ENCODE results near the gene GABRG3. TPM values are rescaled to one million over a fixed set of nuclear protein-coding genes. Genes with fewer than 3 reads are reported as not detected.

Gene GABRG3
- total and polyA plus RNA-seq, 9 of the 15 experiments (the other 6 are each of a cell fraction or from before 2014, with no cell fraction given) = 4.0 to 15.1 (median 11.2) TPM

- ATAC-seq (no peak), DNase-seq (ENCODE audit: extremely low read depth in 1 of 4, low spot score in 3 of 4) (no peak), FAIRE-seq (no peak)
- H3K4me3 ChIP-seq = no peak overlapping the region
- H3K4me1 ChIP-seq (replicated peaks in 1 of 2; ENCODE audit: control insufficient read depth in 2 of 2, insufficient read depth in 2 of 2, low read length in 2 of 2) = 0 out of 5 replicates have a peak, but pooled peaks cover 0 to 4% of the 10 kb centered on the region in 2 experiments
- intact Hi-C loops (cut with micrococcal nuclease) = no loop called here
- H4K20me1 ChIP-seq (replicated peaks; ENCODE audit: control insufficient read depth, insufficient read depth, low read length) = no peaks in the 10 kb centered on the region
- H3K79me2 ChIP-seq (ENCODE audit: control insufficient read depth, insufficient read depth, low read length) = no peaks in the 10 kb centered on the region
- ChIA-PET CTCF (ENCODE audit: low intra/inter-chr PET ratio) (no interaction called here), POLR2A (no interaction called here)
- H3K27me3 ChIP-seq (ENCODE audit: control insufficient read depth in 2 of 2, insufficient read depth in 2 of 2, low read length in 2 of 2) = no peaks in the 10 kb centered on the region; a peak in 1 of 5 replicates
- TF ChIP-seq E2F3 (CRISPR knock-in tag; IDR thresholded peaks at IDR 0.05) (no peak), USF2 (CRISPR knock-in tag; IDR thresholded peaks at IDR 0.05) (no peak), ZNF133 (CRISPR knock-in tag; IDR thresholded peaks at IDR 0.05) (no peak), ZNF668 (CRISPR knock-in tag; IDR thresholded peaks at IDR 0.05) (no peak), TOE1 (IDR thresholded peaks at IDR 0.05; ENCODE audit: borderline replicate concordance) (no peak), TOE1 (CRISPR knock-in tag; IDR thresholded peaks at IDR 0.05; ENCODE audit: borderline replicate concordance, low read depth) (no peak), MBD2 (IDR thresholded peaks at IDR 0.05; ENCODE audit: borderline replicate concordance, low read depth) (no peak), TCF15 (CRISPR knock-in tag; IDR thresholded peaks at IDR 0.05) (no peak), ZNF766 (CRISPR knock-in tag; conservative IDR thresholded peaks at IDR 0.05) (no peak), SMARCA4 (IDR thresholded peaks at IDR 0.05) (no peak), ZNF75A (CRISPR knock-in tag; IDR thresholded peaks at IDR 0.05) (no peak), ZBTB9 (CRISPR knock-in tag; IDR thresholded peaks at IDR 0.05) (no peak)
- no peak overlapping the region for H3K9ac ChIP-seq (ENCODE audit: insufficient read depth in 1 of 2, low read depth in 2 of 2, low read length in 2 of 2)
- no peaks in the 10 kb centered on the region for H3K9me1 ChIP-seq (ENCODE audit: control insufficient read depth, insufficient read depth, low read length)
- H2AFZ ChIP-seq (ENCODE audit: low read depth, low read length) = no peak overlapping the region
- 0% methylated on average over 2 of the region's 2 CpGs for WGBS (ENCODE audit: insufficient coverage, low coverage, missing lambda C conversion rate)
- H3K4me2 ChIP-seq (ENCODE audit: insufficient read depth, low read length) = no peak overlapping the region
- in situ Hi-C loops (cut with MboI) = no loop called here
- no TSS peak for BruUV-seq (replicated peaks)
- H3K9me3 ChIP-seq (replicated peaks; ENCODE audit: control insufficient read depth, insufficient read depth, low read depth, low read length) = no peaks in the 10 kb centered on the region; the same call in 1 of the 2 replicates
- no peaks in the 10 kb centered on the region for H3K36me3 ChIP-seq (ENCODE audit: control insufficient read depth, insufficient read depth, low read length)
- no peak overlapping the region for H3K27ac ChIP-seq (ENCODE audit: extremely low read depth, low read depth, low read length)
These were observed 593.7 kb downstream of the GABRG3 start for GRCh38 chr15:27564656-27565055.

Measured in K562 (cell line).